Right kidney (tissue), 1 donor: ENCODE measurements around the gene VGLL4.

Experiments
- DNase-seq: peaks from one replicate; pipeline ENCODE4 v3.0.0-alpha.2; 2016

The VGLL4 gene

GRCh38 chr3:11629716-11630115 lies 14.0 kb downstream of the VGLL4 start:
- no peak for DNase-seq

- DNase-seq: no peak
Measured at GRCh38 chr3:11627612-11628011, 16.1 kb downstream of the VGLL4 start.

DNA sequence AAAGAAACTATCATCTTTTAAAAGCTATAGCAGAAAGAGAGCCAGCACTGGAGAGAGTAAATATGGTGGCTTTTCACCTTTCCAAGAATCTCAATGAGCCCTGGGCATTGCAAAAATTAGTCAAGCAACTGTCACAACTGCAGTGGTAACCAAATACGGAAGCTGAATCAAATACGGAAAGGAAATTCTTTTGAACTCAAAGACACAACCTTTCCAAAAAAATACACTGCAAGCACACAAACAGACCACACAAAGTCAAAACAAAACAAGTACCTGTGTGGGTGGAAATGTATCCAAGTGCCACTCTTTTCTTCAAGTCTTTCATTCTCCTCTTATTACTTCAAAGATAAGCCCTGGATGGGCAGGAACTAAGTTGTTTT lies 17.6 kb downstream of the VGLL4 start:
- DNase-seq: no peak

DNA sequence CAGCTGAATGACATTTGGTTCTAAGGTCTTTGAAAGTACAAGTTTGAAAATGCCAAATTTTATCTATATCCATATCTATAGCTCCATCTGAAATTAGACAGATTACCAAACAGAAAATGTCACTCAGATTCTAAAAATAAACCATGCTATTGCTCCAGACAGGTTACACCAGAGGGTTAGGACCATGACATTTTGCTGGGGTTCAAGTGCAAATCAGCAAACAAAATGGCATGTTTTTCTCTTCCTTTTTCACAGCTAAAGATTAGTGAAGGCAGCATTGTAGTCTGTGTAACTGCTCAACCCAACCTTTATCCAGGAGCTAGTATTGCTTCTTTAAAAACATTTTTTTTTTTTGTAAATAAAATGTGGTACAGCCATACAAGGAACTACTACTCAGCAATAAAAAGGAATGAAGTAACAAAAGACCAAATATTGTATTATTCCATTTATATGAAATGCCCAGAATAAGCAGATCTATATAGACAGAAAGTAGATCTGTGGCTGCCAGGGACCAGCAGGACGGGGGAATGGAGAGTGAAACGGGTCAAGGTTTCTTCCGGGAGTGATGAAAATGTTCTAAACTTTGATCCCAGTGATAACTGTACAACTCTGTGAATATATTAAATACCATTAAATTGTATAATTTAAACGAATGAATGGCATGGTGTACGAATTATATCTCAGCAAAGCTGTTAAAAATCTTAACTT lies 18.2 kb downstream of the VGLL4 start:
- DNase-seq: no peak

GRCh38 chr3:11624704-11625375 lies 18.9 kb downstream of the VGLL4 start:
- DNase-seq: no peak

- no peak for DNase-seq
Measured at GRCh38 chr3:11624161-11624560, 19.6 kb downstream of the VGLL4 start.

DNA sequence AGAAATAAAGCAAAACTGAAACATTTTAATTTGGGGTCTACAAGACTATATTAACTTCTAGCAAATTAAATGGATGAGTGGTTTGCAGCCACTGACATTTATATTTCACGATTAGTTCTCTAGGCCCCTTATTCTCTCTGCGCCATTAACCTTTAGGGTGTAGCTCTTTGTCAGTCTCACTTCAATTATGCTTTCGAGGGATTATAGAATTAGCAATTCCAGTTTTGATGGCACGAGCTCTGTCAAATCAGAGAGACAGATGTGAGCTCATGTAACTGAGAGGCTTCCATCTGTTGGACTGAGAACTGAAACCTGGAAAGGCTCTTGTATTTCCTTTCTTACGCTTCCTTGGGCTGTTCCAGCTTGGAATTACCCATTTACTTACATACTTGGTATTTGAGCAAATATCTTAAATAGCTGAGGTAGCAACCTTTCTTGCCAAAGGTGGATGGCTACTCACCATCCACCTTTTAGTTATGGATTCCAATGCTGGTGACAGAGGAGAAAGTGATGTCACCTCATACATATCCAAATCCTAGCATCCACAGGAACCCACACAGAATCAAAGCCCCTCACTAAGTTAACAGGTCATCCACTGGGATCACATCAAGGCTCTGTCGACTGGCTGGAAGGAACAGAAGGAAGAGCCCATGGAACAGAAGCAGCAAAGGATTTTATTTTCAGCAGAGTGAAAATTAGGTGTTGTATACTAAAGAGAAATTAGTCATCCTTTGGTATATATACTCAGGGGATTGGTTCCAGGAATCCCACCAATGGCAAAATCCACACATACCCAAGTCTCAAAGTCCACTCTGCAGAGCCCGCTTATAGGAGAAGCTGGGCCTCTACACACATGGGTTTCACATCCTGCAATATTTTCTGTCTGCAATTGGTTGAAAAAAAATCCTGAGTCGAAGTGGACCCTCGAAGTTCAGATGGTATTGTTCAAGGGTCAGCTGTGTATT lies 20.8 kb downstream of the VGLL4 start:
- no peak for DNase-seq

GRCh38 chr3:11621077-11621476 lies 22.6 kb downstream of the VGLL4 start:
- DNase-seq: no peak

DNA sequence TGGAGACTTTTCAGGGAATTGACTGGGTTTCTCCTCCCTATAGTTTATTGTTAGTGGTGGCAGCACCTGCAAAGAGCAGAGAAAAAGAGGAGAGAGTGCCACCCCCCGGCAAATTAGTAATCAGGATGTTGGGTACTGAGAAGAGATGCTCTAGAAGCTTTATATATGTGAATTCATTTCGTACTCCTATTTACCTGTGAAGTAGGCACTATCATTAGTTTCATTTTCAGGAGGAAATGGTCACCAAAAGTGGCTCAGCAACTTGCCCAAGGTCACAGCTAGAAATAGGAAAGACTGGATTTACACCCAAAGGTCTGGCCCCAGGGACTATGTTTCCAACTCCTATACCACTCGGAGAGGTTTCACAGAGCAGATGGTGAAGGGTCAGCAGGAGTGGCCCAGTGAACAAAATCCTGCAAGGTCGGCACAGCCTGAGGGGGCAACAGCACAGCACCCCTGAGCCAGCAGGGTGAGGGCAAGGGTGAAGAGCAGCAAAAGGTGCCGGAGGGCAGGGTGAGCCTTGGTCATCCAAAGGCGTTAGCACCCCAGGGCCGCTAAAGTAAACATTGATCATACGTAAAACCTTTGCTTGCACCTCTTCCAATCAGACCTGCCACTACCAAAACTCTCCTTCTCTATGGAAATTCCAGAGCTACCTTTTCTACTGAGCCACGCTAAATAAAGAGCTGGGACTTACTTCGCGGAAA lies 23.6 kb downstream of the VGLL4 start:
- DNase-seq: no peak

DNA sequence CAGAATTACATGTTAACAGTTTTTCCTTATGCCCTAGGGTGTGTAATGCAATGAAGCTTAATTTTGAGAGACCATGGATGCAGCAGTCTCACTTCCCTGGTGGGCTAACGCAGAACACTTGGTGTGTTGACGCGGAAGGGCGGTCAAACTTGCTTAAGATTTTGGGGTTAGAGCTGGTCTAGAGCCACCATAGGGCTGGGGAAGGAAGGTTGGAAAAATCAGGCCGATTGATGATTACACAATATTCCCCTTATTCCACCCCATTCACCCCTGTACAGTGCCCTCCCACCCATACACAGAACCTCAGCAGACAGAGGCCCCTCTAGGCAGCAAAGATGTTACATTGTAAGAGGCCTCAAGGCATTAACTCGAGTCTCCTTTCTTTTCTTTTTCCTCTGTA lies 24.3 kb downstream of the VGLL4 start:
- DNase-seq: no peak

DNA sequence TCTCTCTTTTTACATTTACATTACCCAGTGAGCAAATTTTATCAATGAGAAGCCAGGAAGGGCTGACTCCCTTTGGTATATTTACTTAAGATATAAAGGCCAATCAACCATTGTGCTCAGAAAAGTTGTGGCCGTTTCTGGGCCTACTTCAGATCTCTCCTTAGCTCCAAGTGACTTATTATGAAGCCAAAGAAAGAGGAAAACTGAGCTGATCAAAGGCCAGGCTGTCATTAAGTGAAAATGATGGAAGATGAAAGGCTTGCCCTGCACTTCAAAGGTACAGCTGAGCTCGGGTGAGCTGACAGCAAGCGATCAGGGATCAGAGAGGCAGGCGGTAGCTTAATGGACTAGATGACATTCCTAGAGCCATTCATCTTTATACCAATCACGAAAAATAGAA lies 24.8 kb downstream of the VGLL4 start:
- no peak for DNase-seq

DNA sequence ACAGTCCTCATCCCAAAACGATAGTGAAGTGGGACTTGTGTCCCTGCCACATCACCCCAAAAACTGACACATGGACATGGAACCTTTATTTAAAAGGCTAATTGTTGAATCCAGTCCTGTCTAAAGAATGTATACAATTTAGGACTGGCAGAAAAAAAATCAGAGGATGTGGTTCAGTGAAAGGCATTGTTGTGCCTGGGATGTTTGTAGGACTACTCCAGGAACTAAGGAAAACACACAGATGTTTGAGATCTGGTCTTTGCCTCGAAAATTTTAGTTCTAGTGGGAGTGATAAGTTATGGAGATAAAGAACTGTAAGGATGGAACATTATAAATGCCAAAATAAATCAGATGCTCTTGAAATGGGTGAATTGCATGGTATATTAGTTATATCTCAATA lies 27.2 kb downstream of the VGLL4 start:
- DNase-seq: no peak

GRCh38 chr3:11613851-11614487 lies 29.7 kb downstream of the VGLL4 start:
- no peak for DNase-seq

DNA sequence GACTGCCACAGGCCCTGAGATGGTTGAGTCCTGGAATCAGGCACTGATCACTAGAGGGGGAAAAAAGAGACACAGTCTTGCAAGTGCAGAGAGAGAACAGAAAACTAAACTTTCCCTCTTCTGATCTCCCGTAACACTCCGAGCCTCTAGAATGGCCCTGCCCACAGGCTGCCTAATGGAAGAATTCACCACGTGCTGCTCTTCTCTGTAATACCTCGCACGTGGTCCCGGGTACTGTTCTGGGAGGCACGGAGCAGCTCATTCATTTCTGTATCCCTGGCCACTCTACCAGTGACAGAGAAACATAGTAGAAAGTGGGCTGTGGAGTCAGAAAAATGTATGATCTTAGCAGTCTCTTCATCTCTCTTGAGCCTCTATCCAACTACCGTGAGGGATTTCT lies 30.4 kb downstream of the VGLL4 start:
- DNase-seq: no peak

GRCh38 chr3:11612515-11613188 lies 31.1 kb downstream of the VGLL4 start:
- DNase-seq: no peak

DNA sequence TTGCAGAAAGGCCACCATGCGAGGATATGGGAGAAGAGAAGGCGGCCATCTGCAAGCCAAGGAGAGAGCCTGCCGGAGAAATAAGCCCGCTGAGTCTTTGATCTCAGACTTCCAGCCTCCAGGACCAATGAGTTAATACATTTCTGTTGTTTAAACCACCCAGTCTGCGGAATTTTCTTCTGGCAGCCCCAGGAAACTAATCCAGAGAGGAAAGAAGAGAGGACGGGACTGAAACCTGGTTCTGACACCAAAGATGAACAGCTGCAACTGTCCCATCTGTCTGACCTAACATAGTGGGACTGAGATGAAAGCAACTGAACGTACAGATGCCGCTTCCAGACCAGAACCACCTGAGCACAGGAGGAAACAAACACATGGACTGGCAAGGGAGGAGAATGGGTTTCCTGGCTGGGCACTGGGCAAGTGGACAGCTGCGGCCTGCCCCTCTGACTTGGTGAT lies 32.3 kb downstream of the VGLL4 start:
- no peak for DNase-seq

GRCh38 chr3:11610700-11611275 lies 32.9 kb downstream of the VGLL4 start:
- DNase-seq: no peak

- DNase-seq: no peak
Measured at GRCh38 chr3:11610044-11610671, 33.6 kb downstream of the VGLL4 start.

- no peak for DNase-seq
Measured at GRCh38 chr3:11609481-11609880, 34.2 kb downstream of the VGLL4 start.

GRCh38 chr3:11607816-11608215 lies 35.9 kb downstream of the VGLL4 start:
- no peak for DNase-seq
